Testis (tissue), 2 donors: Measurements from ENCODE around the gene RSRP1.

ENCODE experiments used
- CTCF ChIP-seq, 3 experiments: fragments of 450-650 bp in 2 of 3; fragments of 200-600 bp in 1 of 3; sonication (generic) in 1 of 3; IDR thresholded peaks; one replicate each; pipeline ENCODE4 v1.5.1; 2016 to 2019; ENCODE audit warnings: antibody characterized with exemption in 3 of 3, mild to moderate bottlenecking in 2 of 3, moderate library complexity in 1 of 3
- POLR2A ChIP-seq: fragments of 450-650 bp; IDR thresholded peaks from one replicate; pipeline ENCODE4 v1.6.1; 2017; ENCODE audit warnings: antibody characterized with exemption, mild to moderate bottlenecking, moderate library complexity

- no peak for TF ChIP-seq CTCF (IDR thresholded peaks at IDR 0.05)
- no peak for TF ChIP-seq POLR2A
Observed at GRCh38 chr1:25201006-25201405, 46.2 kb downstream of the RSRP1 start.
